Memory B cell (primary cell): ENCODE results near the gene PPFIA2.

Source experiments
- ATAC-seq: fragments of 150-1000 bp; cut with Tn5 transposase; 2 replicates; pipeline ENCODE4 v1.10.0; 2021; ENCODE audit warnings: low read depth, mild to moderate bottlenecking, moderate library complexity
- DNase-seq, 2 donors: peaks; one replicate each; pipeline ENCODE4 v3.0.0; 2022; ENCODE audit warnings: low spot score in 2 of 2
- H3K27ac Mint-ChIP-seq: one replicate; pipeline ENCODE4 v1.8.0; 2022; ENCODE audit warnings: mild to moderate bottlenecking, moderate library complexity, mixed read lengths
- H3K27me3 Mint-ChIP-seq: one replicate; pipeline ENCODE4 v1.8.0; 2022; ENCODE audit warnings: mixed read lengths
- H3K36me3 Mint-ChIP-seq: one replicate; pipeline ENCODE4 v1.8.0; 2022; ENCODE audit warnings: mild to moderate bottlenecking, mixed read lengths
- H3K4me1 Mint-ChIP-seq: one replicate; pipeline ENCODE4 v1.8.0; 2022; ENCODE audit warnings: mixed read lengths
- H3K4me3 Mint-ChIP-seq: one replicate; pipeline ENCODE4 v1.8.0; 2022; ENCODE audit warnings: mild to moderate bottlenecking, moderate library complexity, mixed read lengths
- H3K9me3 Mint-ChIP-seq: one replicate; pipeline ENCODE4 v1.8.0; 2022; ENCODE audit warnings: mixed read lengths

The PPFIA2 gene

DNA sequence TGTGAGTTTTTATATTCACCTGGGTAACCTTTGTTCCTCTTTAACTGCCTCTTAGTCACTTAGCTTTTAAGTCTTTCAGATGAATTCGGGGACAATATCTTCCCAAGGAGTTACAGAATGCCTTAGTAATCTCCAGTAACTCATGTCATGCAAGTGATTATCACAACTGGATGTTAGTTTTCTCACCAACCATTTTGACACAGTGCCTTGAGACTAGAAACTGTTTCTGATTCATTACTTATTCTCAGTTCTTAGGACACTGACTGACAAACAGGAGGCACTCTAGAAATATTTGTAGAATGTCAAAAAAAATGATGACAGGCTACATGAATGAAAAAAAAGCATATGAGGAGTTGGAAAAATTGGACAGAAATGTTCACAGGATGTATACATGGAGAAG lies 346.2 kb downstream of the PPFIA2 start:
- Mint-ChIP-seq H3K27me3 (no peaks in the 10 kb centered on the region), H3K36me3 (no peaks in the 10 kb centered on the region), H3K9me3 (peaks cover 6% of the 10 kb centered on the region), H3K27ac (no peak overlapping the region), H3K4me3 (no peak overlapping the region), H3K4me1 (no peaks in the 10 kb centered on the region)
- DNase-seq = no peak
- no peak for ATAC-seq

DNA sequence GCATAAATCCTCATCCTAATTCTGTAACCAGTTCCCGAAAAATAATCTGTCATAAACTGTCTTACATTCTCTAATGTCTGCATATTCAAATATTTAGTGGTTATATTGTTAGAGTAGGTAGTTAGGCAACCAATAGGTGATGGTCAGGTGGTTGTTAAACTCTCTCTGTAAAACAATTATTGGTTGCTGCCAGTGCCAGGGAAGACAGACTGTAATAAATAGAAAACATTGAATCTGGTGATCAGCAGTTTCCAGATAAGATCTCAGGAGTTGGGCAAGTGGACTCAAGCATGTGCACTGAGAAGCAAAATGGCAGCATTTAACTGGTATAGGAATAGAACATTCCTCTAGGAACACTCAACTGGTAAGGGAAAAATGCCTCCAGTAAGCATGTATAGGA lies 355.8 kb downstream of the PPFIA2 start:
- Mint-ChIP-seq H3K27ac (no peak overlapping the region), H3K36me3 (no peaks in the 10 kb centered on the region), H3K27me3 (no peaks in the 10 kb centered on the region), H3K9me3 (peaks cover 11% of the 10 kb centered on the region), H3K4me3 (no peak overlapping the region), H3K4me1 (no peaks in the 10 kb centered on the region)
- DNase-seq = no peak
- ATAC-seq = no peak

DNA sequence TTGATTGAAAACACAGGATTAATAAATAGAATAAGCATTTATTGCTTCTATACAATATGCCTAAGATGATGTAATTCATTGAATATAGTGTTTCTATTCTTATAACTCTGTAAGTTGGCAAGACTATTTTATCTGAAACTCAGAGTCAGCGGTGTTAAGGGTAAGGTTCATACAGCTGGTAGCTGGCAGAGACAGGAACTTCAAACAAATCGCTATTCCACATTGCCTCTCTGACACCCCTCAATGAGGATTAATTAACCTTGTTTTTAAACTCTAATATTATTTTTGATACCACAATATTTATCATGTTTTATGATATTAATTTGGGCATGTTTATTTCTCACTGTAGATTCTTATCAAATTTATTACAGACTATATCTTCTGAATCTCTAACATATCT lies 357.9 kb downstream of the PPFIA2 start:
- Mint-ChIP-seq H3K36me3 (no peaks in the 10 kb centered on the region), H3K9me3 (peaks cover 8% of the 10 kb centered on the region), H3K4me1 (no peaks in the 10 kb centered on the region), H3K27me3 (no peaks in the 10 kb centered on the region), H3K27ac (no peak overlapping the region), H3K4me3 (no peak overlapping the region)
- ATAC-seq = no peak
- DNase-seq = no peak

DNA sequence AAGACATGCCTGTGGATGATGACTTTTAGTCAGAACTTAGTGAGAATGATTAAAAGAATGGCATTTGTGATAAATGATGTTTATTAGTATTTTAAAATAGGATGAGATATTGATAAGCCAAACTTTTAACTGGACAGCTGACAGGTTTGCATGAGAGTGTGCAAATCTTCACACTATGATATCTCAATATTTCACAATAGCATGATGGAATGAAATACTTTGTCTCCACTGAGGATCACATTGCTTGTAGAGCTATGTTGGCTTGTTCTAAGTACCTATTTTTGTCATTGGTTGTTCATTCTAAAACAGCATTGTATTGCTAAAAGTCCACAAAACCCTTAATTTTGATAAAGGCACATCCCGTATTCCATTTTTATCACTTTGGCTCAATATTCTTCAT lies 359.1 kb downstream of the PPFIA2 start:
- no peak overlapping the region for H3K4me3 Mint-ChIP-seq
- H3K4me1 Mint-ChIP-seq = no peaks in the 10 kb centered on the region
- H3K27me3 Mint-ChIP-seq = no peaks in the 10 kb centered on the region
- H3K9me3 Mint-ChIP-seq = peaks cover 9% of the 10 kb centered on the region
- no peaks in the 10 kb centered on the region for H3K36me3 Mint-ChIP-seq
- ATAC-seq = no peak
- no peak overlapping the region for H3K27ac Mint-ChIP-seq
- no peak for DNase-seq

DNA sequence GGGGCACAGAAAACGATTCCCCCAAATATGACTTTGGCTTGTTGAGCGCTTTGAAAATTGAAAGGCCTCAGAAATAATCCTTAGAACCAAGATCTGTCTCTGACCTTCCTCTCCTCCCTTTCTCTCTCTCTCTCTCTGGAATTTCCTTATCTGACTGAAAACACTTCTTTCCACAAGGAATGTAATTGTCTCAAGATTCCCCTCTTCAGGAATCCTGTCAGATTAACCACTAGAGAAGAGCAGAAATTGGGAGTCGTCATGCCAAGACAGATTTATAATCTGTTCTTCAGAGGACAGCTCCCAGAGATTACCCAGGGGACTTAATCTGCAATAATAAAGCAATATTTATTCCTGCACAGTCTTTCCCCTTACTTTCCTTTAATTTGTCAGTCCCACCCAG lies 363.7 kb downstream of the PPFIA2 start:
- ATAC-seq (no peak), DNase-seq (no peak)
- Mint-ChIP-seq H3K27me3 (no peaks in the 10 kb centered on the region), H3K4me1 (no peaks in the 10 kb centered on the region), H3K4me3 (no peak overlapping the region), H3K36me3 (no peaks in the 10 kb centered on the region), H3K27ac (no peak overlapping the region), H3K9me3 (peaks cover 7% of the 10 kb centered on the region)

DNA sequence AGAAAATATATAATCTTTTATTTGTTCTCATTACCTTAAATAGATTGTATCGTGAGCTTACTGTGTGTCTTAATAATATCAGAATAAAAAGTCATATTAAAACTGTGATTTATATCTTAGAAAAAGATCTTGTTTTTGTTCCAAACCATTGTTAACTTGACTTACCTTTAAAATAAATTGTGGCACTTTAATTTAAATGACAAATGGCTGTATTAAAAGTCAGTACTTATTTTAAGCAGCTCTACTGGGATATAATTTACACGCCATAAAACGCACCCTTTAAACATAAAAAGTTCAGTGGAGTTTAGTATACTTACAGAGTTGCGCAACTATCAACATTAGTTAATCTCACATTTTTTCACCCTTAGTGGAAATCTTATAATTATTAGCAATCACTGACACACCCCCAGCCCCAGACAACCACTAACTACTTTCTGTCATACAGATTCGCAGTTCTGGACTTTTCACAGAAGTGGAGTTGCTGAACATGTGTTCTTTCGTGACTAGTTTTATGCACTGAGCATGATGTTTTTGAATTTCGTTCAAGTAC lies 369.5 kb downstream of the PPFIA2 start:
- DNase-seq (no peak), ATAC-seq (no peak)
- Mint-ChIP-seq H3K27me3 (no peaks in the 10 kb centered on the region), H3K9me3 (peaks cover 10% of the 10 kb centered on the region), H3K36me3 (no peaks in the 10 kb centered on the region), H3K27ac (no peak overlapping the region), H3K4me3 (no peak overlapping the region), H3K4me1 (no peaks in the 10 kb centered on the region)

DNA sequence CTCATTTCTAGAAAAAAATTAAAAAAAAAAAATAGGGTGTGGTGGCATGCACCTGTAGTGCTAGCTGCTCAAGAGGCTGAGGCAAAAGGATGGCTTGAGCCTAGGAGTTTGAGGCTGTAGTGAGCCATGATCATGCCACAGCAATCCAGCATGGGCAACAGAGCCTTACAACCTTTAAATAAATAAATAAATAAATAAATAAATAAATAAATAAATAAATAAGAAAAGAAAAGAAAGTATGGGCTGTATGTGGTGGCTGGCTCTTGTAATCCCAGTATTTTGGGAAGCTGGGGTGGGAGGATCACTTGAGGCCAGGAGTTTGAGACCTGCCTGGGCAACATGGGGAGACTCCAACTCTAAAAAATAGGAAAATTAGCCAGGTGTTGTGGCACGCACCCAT lies 373.0 kb downstream of the PPFIA2 start:
- H3K27me3 Mint-ChIP-seq = no peaks in the 10 kb centered on the region
- H3K36me3 Mint-ChIP-seq = no peaks in the 10 kb centered on the region
- no peak overlapping the region for H3K4me3 Mint-ChIP-seq
- H3K9me3 Mint-ChIP-seq = peaks cover 6% of the 10 kb centered on the region
- ATAC-seq (no peak), DNase-seq (no peak)
- H3K27ac Mint-ChIP-seq = no peak overlapping the region
- H3K4me1 Mint-ChIP-seq = no peaks in the 10 kb centered on the region

DNA sequence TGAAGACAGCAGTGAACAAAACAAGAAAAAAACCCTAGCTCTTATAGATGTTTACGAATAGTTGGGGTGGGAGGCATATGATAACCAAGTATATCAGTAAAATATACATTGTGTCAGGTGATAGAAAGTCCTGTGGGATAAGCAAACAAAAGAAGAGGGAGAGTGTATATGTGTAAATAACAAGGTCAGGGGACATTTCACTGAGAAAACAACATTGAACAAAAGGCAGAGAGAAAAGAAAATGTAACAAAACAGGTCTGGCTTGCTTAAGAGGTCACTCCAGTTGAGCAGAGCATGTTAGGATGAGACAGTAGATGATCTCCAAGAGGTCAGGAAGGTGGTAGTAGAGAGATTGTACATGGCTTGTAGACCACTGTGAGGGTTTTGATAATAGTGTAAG lies 377.2 kb downstream of the PPFIA2 start:
- no peak overlapping the region for H3K4me3 Mint-ChIP-seq
- no peak for DNase-seq

DNA sequence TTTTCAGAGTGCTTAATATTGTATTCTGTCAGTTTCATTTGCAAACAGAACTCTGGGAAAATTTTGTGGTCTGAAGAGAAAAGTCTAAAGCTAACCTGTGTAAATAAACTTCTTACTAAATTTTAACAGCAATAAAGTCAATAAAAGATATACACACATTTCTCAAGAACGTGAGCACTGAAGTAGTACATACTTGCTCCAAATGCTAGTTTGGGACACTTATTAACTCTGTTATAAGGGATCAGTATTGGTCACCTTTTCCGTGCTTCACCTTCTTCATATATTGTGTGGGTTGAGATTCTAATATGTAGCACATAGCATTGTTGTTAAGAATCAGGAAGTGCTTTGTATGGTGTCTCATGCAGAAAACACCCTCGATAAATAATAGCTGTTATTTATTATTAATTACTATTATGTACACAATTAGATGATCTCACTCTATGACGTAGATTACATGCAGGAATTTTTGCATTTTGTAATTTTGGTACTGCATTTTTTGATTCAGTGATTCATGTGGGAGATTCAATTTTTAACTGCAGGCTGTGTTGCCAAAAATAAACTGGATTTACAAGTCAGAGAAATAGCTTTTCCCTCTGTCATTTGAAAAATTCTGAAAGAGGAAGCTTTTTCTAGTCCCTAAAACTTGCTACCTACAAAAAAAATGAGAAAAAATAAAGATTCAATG lies 380.4 kb downstream of the PPFIA2 start:
- Mint-ChIP-seq H3K27ac (no peak overlapping the region), H3K4me1 (no peaks in the 10 kb centered on the region), H3K4me3 (no peak overlapping the region), H3K27me3 (no peaks in the 10 kb centered on the region), H3K36me3 (no peaks in the 10 kb centered on the region), H3K9me3 (no peaks in the 10 kb centered on the region)
- ATAC-seq = no peak
- DNase-seq = no peak

More for the DNA sequence above, 377.2 kb downstream of the PPFIA2 start:
- Mint-ChIP-seq H3K4me1 (no peaks in the 10 kb centered on the region), H3K36me3 (no peaks in the 10 kb centered on the region), H3K27ac (no peak overlapping the region), H3K9me3 (no peaks in the 10 kb centered on the region), H3K27me3 (no peaks in the 10 kb centered on the region)
- ATAC-seq = no peak

DNA sequence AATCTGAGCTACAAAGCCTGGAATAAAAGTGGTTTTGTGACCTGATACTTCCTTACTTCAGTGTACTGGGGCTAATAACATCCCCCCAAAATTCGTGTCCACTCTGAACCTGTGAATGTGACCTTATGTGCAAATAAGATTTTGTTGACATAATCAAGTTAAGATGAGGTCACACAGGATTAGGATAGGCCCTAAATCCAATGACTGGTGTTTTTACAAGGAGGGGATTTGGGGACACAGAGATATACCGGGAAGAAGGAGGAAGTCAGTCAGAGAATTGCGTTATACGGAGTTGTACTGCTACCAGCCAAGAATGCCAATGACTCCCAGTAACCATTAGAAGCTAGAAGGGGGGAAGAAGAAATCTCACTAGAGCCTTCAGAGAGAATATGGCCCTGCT lies 381.4 kb downstream of the PPFIA2 start:
- Mint-ChIP-seq H3K36me3 (no peaks in the 10 kb centered on the region), H3K4me3 (no peak overlapping the region), H3K27me3 (no peaks in the 10 kb centered on the region), H3K27ac (no peak overlapping the region), H3K4me1 (no peaks in the 10 kb centered on the region), H3K9me3 (no peaks in the 10 kb centered on the region)
- DNase-seq = no peak
- no peak for ATAC-seq

DNA sequence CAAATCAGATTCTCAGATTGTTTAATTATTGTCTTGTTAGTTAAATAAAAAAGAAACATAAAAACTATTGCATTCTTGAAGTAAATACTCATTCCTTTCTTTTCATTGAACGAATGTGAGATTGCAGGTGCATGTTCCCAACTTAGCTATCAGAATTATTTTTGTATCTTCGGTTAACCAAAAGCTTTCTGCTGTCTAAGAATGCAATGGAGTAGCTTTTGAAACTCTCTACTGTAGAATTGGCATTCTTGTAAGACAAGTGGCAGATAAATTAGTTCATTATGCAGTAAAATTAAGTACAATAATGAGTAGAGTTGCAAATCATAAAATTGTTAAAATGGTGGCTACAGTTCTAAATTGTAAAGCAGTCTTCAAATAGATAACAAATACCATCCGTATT lies 383.2 kb downstream of the PPFIA2 start:
- Mint-ChIP-seq H3K4me3 (no peak overlapping the region), H3K36me3 (no peaks in the 10 kb centered on the region), H3K27ac (no peak overlapping the region), H3K4me1 (no peaks in the 10 kb centered on the region), H3K27me3 (no peaks in the 10 kb centered on the region), H3K9me3 (no peaks in the 10 kb centered on the region)
- ATAC-seq (no peak), DNase-seq (no peak)

DNA sequence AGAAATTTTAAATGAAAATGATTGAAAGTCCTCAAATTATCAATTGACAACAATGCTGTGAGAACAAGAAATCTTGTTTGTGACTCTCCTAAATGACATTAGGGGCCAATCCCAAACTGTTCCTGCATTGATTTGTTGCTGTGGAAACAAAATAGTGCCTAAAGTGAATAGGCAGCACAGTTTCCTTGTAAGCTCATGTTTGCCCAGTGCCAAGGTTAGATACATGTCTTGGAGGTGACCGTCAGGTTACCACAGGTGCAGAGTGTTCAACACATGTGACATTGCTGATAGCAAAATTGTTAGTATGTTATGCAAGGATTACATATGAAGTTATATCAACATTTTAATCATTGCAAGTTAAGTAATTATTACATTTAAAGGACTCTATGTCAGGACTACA lies 388.7 kb downstream of the PPFIA2 start:
- no peak overlapping the region for H3K4me3 Mint-ChIP-seq
- peaks cover 1% of the 10 kb centered on the region for H3K9me3 Mint-ChIP-seq
- no peak for DNase-seq
- no peak for ATAC-seq
- no peak overlapping the region for H3K27ac Mint-ChIP-seq
- no peaks in the 10 kb centered on the region for H3K27me3 Mint-ChIP-seq
- H3K4me1 Mint-ChIP-seq = no peaks in the 10 kb centered on the region
- no peaks in the 10 kb centered on the region for H3K36me3 Mint-ChIP-seq

DNA sequence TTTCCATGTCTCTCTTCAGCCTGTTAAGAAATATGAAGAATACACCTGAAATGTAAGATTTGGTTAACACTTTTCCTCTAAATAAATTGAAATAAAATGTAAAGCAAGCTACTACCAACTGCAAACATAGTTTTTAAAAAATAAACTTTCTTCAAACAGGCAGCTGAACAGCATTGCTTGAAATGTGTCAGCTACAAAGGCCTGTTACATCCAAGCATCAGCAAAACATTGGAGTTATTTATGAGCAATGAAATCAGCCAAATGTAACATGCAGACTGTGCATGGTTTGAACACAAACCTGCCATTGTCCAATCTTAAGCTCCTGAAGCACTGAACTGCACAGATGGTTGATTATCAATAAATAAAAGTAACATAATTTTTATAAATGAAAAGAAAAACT lies 390.0 kb downstream of the PPFIA2 start:
- H3K4me1 Mint-ChIP-seq = no peaks in the 10 kb centered on the region
- no peaks in the 10 kb centered on the region for H3K36me3 Mint-ChIP-seq
- peaks cover 1% of the 10 kb centered on the region for H3K9me3 Mint-ChIP-seq

DNA sequence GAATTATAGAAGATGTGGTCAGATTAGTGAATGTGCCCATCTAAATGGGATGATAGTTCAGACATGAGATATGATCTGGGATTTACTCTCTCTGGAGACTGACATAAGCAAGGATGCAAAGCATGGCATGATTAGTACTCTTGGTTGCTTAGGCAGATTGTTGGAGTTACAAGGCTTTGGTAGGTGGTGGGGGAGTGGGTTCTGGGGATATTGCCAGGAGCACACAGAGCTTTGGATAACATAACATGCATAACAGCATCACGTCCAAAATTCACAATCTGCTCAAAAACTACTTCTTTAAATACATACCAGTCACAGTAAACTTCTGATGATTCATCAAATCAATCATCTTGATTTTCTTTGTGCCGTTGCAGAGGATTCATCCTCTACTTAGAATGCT lies 393.9 kb downstream of the PPFIA2 start:
- H3K9me3 Mint-ChIP-seq = peaks cover 1% of the 10 kb centered on the region
- H3K4me3 Mint-ChIP-seq = no peak overlapping the region
- H3K4me1 Mint-ChIP-seq = no peaks in the 10 kb centered on the region
- ATAC-seq (no peak), DNase-seq (no peak)
- no peak overlapping the region for H3K27ac Mint-ChIP-seq
- no peaks in the 10 kb centered on the region for H3K27me3 Mint-ChIP-seq
- H3K36me3 Mint-ChIP-seq = no peaks in the 10 kb centered on the region

More for the DNA sequence above, 390.0 kb downstream of the PPFIA2 start:
- Mint-ChIP-seq H3K27ac (no peak overlapping the region), H3K4me3 (no peak overlapping the region), H3K27me3 (no peaks in the 10 kb centered on the region)
- no peak for ATAC-seq
- DNase-seq = no peak

DNA sequence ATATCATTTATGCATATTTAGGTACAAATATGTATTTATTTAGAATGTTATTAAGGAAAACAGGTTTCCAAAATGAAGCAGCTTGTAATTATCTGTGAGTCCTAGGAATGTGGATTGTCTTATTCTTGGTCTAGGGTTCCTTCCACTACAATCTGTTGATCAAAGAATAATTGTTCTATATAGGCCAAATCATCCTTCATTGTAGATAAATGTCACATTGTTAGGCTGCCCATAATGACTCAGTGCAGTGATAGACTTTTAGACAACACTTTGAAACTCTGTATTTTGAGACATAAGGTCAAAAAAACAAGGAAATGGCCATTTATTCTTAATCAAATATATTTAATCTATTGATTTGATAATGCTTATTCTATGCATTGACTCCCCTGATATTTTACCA lies 398.2 kb downstream of the PPFIA2 start:
- no peaks in the 10 kb centered on the region for H3K4me1 Mint-ChIP-seq
- H3K27me3 Mint-ChIP-seq = no peaks in the 10 kb centered on the region
- peaks cover under 1% of the 10 kb centered on the region for H3K9me3 Mint-ChIP-seq
- no peak overlapping the region for H3K4me3 Mint-ChIP-seq
- no peak for ATAC-seq
- DNase-seq = no peak
- H3K27ac Mint-ChIP-seq = no peak overlapping the region
- no peaks in the 10 kb centered on the region for H3K36me3 Mint-ChIP-seq
